Measurements from ENCODE around the gene KISS1R.
"Not testable (repeated sequence)": the region's sequence is repeated elsewhere in the genome, so short reads cannot be mapped to it uniquely, and the experiment has no call there.

KISS1R gene

GRCh38 chr19:873084-873483 lies 44.0 kb upstream of the KISS1R start:
- Histone ChIP-seq H2AFZ (no peak overlapping the region), H3K27ac (no peak overlapping the region), H3K4me2 (ENCODE audit: low read length) (no peak overlapping the region), H3K36me3 (ENCODE audit: control insufficient read depth, insufficient read depth, low read length) (no peaks in the 10 kb centered on the region), H3K4me3 (ENCODE audit: low read depth, low read length) (no peak overlapping the region), H3K27me3 (ENCODE audit: control insufficient read depth, insufficient read depth, low read length) (no peaks in the 10 kb centered on the region), H3K4me1 (no peaks in the 10 kb centered on the region), H3K79me2 (no peaks in the 10 kb centered on the region), H3K9ac (no peak overlapping the region), H3K9me3 (ENCODE audit: control insufficient read depth, low read length) (no peaks in the 10 kb centered on the region)
- no peak for TF ChIP-seq CTCF (IDR thresholded peaks at IDR 0.05)

- H3K9me3 ChIP-seq (ENCODE audit: control insufficient read depth, low read length) = no peaks in the 10 kb centered on the region
- no peaks in the 10 kb centered on the region for H3K36me3 ChIP-seq (ENCODE audit: control insufficient read depth, insufficient read depth, low read length)
- H3K79me2 ChIP-seq = no peaks in the 10 kb centered on the region
- H3K4me2 ChIP-seq (ENCODE audit: low read length) = no peak overlapping the region
- no peaks in the 10 kb centered on the region for H3K27me3 ChIP-seq (ENCODE audit: control insufficient read depth, insufficient read depth, low read length)
- no peak overlapping the region for H2AFZ ChIP-seq
- H3K27ac ChIP-seq = no peak overlapping the region
- H3K9ac ChIP-seq = no peak overlapping the region
- no peak overlapping the region for H3K4me3 ChIP-seq (ENCODE audit: low read depth, low read length)
- no peaks in the 10 kb centered on the region for H3K4me1 ChIP-seq
- no peak for TF ChIP-seq CTCF (IDR thresholded peaks at IDR 0.05)
Observed at GRCh38 chr19:873561-874041, 43.5 kb upstream of the KISS1R start.

GRCh38 chr19:875265-875879 lies 41.8 kb upstream of the KISS1R start:
- Histone ChIP-seq H3K79me2 (no peaks in the 10 kb centered on the region), H3K9ac (no peak overlapping the region), H3K9me3 (ENCODE audit: control insufficient read depth, low read length) (no peaks in the 10 kb centered on the region), H3K4me1 (no peaks in the 10 kb centered on the region), H3K36me3 (ENCODE audit: control insufficient read depth, insufficient read depth, low read length) (no peaks in the 10 kb centered on the region), H3K4me3 (ENCODE audit: low read depth, low read length) (no peak overlapping the region), H3K4me2 (ENCODE audit: low read length) (no peak overlapping the region), H3K27me3 (ENCODE audit: control insufficient read depth, insufficient read depth, low read length) (no peaks in the 10 kb centered on the region), H2AFZ (no peak overlapping the region), H3K27ac (no peak overlapping the region)
- TF ChIP-seq CTCF (IDR thresholded peaks at IDR 0.05) = no peak

GRCh38 chr19:876089-876488 lies 41.0 kb upstream of the KISS1R start:
- TF ChIP-seq CTCF (IDR thresholded peaks at IDR 0.05) = no peak
- peaks cover under 1% of the 10 kb centered on the region for H3K79me2 ChIP-seq
- no peak overlapping the region for H3K27ac ChIP-seq
- no peaks in the 10 kb centered on the region for H3K4me1 ChIP-seq
- no peaks in the 10 kb centered on the region for H3K27me3 ChIP-seq (ENCODE audit: control insufficient read depth, insufficient read depth, low read length)
- H2AFZ ChIP-seq = no peak overlapping the region
- no peak overlapping the region for H3K4me2 ChIP-seq (ENCODE audit: low read length)
- no peak overlapping the region for H3K9ac ChIP-seq
- no peak overlapping the region for H3K4me3 ChIP-seq (ENCODE audit: low read depth, low read length)
- no peaks in the 10 kb centered on the region for H3K9me3 ChIP-seq (ENCODE audit: control insufficient read depth, low read length)
- H3K36me3 ChIP-seq (ENCODE audit: control insufficient read depth, insufficient read depth, low read length) = no peaks in the 10 kb centered on the region

GRCh38 chr19:876780-877314 lies 40.3 kb upstream of the KISS1R start:
- no peak overlapping the region for H3K4me2 ChIP-seq (ENCODE audit: low read length)
- no peaks in the 10 kb centered on the region for H3K36me3 ChIP-seq (ENCODE audit: control insufficient read depth, insufficient read depth, low read length)
- TF ChIP-seq CTCF (IDR thresholded peaks at IDR 0.05) = no peak
- no peak overlapping the region for H3K27ac ChIP-seq
- H3K4me3 ChIP-seq (ENCODE audit: low read depth, low read length) = no peak overlapping the region
- no peak overlapping the region for H3K9ac ChIP-seq
- H3K27me3 ChIP-seq (ENCODE audit: control insufficient read depth, insufficient read depth, low read length) = no peaks in the 10 kb centered on the region
- H3K4me1 ChIP-seq = no peaks in the 10 kb centered on the region
- no peaks in the 10 kb centered on the region for H3K9me3 ChIP-seq (ENCODE audit: control insufficient read depth, low read length)
- no peak overlapping the region for H2AFZ ChIP-seq
- H3K79me2 ChIP-seq = peaks cover 3% of the 10 kb centered on the region

GRCh38 chr19:877992-878660 lies 39.0 kb upstream of the KISS1R start:
- not testable (repeated sequence) for H3K4me1 ChIP-seq; H3K9me3 ChIP-seq (ENCODE audit: control insufficient read depth, low read length); H3K4me3 ChIP-seq (ENCODE audit: low read depth, low read length); H3K27me3 ChIP-seq (ENCODE audit: control insufficient read depth, insufficient read depth, low read length); H3K4me2 ChIP-seq (ENCODE audit: low read length); H3K79me2 ChIP-seq; H3K27ac ChIP-seq; H3K9ac ChIP-seq; H2AFZ ChIP-seq; H3K36me3 ChIP-seq (ENCODE audit: control insufficient read depth, insufficient read depth, low read length)

All from parathyroid adenoma (tissue), 2 donors.